HG03520 (cell line): Measurements from ENCODE around the gene HELLS.
"Not testable (repeated sequence)": the region's sequence is repeated elsewhere in the genome, so short reads cannot be mapped to it uniquely, and the experiment has no call there.

Experiments
- ATAC-seq: cut with Tn5 transposase; IDR thresholded peaks from one replicate; pipeline ENCODE4 v1.9.1; 2021; ENCODE audit warnings: mild to moderate bottlenecking, moderate library complexity; ENCODE audit not compliant: unreplicated experiment

Gene HELLS

DNA sequence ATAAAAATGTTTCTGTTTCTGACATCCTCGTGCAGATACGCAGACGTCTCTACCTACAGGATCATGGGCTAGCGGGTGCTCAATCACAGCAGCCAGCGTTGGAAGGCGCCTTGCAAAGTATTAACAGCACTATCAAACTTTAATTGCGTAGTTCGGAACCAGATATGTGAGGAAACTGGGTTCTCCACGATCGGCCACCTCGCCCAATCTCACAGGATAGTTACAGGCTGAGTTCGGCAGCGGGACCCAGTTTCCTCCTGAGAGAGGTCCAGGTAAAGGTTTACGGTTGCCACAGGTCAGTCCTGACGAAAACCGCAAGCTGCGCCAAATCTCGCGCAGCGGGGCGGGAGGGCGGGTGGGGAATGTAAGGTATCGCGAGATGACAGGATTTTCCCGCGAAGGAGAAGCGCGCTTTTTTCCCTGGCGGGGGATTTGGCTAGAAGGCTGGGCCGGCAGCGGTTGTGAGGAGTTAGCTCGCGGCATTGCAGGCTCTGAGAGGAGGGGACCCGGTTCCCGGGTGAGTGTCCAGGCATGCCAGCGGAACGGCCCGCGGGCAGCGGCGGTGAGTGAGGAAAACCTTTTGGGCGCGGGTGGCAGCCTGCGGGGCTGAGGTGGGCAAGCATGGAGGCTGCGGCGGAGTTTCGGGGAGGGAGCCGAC, at the start of gene HELLS:
Gene HELLS, plus strand, starts transcription at position 398 of the 658 bp plus-strand sequence. Its CDS starts 134 bp downstream, at position 532.
- peak; percentile 71 for ATAC-seq

DNA sequence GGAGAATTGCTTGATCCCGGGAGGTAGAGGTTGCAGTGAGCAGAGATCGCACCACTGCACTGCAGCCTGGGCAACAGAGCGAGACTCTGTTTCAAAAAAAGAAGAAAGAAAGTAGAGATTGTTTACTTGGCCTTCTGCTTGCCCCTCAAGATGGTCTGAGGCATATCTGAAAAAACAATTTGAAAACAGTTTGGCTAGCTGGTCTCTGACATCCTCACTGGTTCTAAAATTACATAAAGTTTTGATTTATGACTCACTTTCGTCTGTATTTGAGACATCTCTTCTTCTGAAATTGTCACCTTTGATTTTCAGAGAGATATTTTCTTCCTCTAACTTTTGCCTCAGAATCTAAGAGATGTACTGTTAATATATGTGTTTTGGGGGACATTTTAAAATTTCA, 49.6 kb upstream of the HELLS start:
- no peak for ATAC-seq

DNA sequence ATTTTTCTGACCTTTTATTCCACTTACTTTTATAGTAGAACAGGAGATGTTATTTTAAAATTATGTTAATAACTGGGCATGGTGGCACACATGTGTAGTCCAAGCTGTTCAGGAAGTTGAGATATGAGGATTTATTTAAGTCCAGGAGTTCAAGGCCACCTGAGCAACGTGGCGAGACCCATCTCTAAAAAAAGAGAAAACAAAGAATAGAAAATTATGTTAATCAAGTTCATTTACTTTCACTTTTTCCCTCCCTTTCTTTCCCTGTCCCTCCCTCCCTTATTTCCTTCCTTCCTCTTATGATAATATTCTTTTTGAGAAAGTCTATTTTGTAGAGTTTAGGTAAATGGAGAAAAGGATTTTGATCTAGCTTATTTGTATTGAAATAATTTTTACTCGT, 48.9 kb upstream of the HELLS start:
- no peak for ATAC-seq

DNA sequence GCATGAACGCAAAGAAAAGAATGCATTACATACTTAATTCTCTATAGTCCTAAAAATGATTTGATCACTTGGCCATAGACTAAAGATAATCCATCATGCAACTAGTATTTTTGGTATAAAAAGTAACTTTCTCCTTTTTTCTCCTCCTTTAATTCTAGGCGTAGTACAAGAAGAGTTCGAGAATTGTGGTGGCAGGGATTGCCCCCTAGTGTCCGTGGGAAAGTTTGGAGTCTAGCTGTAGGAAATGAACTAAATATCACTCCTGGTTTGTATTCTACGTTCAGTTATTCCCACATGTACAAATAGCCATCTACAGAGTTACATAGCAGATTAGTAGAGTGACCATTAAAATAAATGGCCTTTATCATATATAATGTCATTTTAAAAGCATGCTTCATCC, 45.5 kb upstream of the HELLS start:
- no peak for ATAC-seq

DNA sequence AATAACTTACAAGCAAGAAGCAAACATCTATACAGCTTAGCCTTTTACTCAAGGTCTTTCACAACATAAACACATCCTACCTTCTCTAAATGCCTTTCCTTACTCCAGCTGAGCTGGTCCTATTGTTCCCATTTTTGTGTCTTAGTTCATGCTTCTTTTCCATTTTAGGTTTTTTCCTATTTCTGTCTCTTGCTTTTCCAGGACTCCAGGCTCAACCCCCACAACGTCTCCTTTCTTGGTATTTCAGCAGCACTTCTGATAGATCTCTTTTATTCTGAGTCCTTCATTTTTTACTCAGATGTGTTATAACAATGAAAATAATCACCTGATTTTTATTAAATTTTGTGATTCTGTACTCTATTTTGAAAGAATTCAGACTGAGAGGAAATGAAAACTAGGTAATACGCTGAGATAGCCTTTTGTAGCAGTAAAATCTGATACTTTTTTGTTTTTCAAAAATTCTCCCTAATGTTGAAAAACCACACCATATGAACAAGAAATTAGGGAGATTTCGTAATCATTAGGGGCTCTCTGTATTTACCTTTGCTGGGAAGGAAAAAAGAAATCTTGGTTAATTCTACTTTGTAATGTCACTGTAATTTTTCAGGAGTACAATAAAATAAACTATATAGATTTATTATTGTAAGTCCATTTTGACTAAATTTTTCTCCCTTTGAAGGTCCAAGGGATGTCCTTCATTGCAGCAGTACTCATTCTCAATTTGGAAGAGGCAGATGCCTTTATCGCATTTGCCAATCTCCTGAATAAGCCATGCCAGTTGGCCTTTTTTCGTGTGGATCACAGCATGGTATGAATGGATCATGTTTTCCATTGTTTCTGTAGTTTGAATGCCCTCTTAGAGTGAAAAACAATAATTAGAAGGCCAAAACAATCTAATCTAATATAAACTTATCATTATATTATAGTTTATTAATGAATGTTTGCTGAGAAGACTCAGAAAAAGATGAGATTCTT, 24.0 kb upstream of the HELLS start:
- no peak for ATAC-seq

DNA sequence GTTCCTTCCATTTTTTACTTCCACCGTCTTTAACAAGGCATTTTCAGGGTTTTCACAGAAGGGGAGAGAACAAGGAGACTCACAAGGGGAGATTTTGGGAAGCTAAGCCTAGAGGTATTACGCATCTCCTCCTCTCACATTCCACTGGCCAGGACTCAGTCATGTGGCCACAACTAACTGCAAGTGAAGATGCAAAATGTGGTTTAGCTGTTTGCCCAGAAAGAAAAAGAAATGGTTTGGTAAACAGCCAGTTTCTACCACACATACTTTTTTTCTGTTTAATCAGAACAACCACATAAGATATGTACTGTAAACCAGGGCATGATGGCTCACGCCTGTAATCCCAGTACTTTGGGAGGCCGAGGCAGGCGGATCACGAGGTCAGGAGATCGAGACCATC, 21.4 kb upstream of the HELLS start:
- no peak for ATAC-seq

DNA sequence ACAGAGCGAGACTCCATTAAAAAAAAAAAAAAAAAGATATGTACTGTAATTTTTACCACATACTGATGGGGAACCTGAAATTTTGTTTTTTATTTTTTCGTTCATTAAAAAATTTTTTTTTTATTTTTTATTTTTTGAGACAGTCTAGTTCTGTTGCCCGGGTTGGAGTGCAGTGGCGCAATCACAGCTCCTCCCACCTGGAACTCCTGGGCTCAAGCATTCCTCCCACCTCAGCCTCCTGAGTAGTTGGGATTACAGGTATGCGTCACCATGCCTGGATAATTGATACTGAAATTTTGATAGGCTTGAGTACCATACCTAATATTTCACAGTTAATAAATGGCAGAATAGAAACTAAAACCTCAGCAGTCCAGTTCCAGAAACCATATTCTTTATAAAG, 20.9 kb upstream of the HELLS start:
- no peak for ATAC-seq

DNA sequence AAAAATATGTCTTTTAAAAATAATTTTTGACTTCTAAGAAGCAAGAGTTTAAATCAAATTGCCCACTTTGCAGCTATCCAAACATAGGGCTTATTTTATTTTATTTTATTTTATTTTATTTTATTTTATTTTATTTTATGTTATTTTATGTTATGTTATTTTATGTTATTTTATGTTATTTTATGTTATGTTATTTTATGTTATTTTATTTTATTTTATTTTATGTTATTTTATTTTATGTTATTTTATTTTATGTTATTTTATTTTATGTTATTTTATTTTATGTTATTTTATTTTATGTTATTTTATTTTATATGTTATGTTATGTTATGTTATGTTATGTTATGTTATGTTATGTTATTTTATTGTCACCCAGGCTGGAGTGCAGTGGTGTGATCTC, 14.0 kb upstream of the HELLS start:
- ATAC-seq, result not testable (repeated sequence)

DNA sequence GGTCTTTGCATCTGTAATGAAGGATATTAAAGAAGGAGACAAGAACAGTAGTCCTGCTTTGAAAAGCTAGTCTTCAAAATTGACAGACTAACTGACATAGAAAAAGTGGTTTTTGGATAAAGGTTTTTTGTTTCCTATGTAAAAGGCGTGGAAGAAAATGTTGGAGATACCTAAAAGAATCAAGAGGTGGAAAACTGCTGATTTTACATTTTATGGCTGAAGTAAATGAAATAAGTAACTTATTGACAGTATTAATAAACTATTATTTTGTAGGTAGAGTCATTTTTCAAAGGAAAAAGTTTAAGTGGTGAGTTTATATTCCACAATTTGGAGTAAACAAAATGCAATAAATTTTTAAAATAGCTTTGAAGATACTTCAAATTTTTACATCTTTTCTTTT, 12.6 kb upstream of the HELLS start:
- ATAC-seq, result no peak

DNA sequence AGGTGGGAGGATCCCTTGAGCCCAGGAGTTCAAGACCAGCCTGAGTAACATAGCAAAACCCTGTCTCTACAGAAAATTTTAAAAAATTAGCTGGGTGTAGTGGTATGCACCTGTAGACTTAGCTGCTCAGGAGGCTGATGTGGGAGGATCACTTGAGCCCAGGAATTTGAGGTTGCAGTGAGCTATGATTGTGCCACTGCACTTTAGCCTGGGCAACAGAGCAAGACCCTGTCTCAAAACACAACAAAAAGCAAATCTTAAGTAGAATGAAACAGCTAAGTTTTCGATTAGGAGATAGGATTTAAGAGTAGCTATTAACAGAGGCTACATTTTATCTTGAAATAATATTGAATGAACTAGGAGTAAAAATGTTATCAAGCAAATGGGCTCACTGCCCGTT, 3.3 kb upstream of the HELLS start:
- not testable (repeated sequence) for ATAC-seq

DNA sequence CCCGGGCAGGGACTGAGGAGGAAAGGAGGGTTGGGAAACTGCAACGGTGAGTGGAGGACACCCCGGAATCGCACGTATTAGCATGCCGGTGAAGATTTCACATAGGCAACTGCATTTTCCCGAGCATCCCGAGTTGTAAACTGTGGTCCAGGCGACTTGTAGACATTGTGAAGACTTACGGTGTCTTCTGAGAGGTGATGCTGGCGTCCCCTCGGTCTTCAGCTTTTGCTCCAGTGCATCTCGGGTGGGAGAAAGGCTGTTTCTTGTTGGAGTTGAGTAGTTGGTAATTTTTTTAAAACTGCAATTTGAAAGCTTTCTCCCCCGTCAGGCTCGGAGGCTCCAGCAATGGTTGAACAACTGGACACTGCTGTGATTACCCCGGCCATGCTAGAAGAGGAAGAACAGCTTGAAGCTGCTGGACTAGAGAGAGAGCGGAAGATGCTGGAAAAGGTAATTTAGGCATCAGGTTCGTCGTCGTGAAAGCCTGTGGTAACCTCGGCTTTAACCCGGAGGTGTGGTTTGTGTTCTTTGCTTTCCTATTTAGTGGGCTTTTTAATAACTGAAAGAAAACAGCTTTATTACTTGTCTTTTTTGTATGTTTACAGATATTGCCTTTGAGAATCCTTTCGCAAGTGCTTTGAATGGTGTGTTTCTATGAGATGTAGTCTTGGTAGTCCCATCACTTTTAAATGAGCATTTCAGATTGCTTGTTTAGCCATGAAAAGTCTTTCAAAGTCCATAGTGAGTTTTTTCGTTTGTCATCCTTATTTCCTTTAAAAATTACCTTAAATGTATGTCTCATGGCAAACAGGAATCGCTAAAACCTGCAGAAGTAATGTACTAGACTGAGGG, 687 bp downstream of the HELLS start:
- no peak for ATAC-seq

DNA sequence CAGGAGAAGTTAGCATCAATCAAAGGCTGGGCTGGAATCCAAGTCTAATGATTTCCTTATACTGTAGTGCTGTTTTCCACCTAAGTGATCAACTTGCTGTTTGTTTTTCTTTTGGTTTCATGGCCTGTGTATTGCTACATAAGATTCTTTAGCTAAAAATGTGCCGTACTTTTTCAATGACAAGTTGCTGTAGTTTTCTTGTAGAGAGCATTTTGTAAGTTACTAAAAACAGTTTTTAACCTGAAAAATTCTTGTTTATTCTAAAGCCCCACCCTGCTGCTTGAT, 1.3 kb downstream of the HELLS start:
- ATAC-seq, result no peak

DNA sequence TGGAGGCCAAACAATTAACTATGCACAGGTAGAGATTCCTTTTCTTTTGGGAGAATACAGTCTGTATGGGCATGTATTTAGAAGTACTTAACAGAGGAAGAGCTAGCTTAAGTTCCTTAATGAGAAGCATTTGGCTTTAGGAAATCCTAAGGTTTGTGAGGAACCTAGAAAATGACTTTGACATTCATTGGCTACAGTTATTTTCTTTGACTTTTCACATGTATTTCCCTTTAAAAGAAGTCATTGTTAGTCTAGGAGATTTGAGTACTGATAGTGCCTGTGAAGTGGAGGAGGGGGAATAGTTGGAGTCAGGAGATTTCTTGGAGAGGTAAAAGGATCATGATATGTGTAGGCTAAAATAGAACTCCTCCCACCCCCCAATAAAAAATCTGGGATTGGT, 3.6 kb downstream of the HELLS start:
- ATAC-seq, result no peak

DNA sequence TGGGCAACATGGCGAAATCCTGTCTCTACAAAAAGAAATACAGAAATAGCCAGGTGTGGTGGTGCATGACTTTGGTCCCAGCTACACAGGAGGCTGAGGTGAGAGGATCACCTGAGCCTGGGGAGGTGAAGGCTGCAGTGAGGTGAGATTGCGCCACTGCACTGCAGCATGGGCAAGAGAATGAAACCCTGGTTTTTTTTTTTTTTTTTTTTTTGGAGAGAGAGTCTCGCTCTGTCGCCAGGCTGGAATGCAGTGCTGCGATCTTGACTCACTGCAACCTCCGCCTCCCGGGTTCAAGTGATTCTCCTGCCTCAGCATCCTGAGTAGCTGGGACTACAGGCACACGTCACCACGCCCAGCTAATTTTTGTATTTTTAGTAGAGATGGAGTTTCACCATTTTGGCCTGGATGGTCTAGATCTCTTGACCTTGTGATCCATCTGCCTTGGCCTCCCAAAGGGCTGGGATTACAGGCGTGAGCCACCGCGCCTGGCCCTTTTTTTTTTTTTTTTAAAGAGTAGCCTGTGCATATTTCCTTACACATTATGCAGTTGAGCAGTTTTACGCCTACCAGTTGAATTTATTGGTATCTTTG, 22.2 kb downstream of the HELLS start:
- not testable (repeated sequence) for ATAC-seq

DNA sequence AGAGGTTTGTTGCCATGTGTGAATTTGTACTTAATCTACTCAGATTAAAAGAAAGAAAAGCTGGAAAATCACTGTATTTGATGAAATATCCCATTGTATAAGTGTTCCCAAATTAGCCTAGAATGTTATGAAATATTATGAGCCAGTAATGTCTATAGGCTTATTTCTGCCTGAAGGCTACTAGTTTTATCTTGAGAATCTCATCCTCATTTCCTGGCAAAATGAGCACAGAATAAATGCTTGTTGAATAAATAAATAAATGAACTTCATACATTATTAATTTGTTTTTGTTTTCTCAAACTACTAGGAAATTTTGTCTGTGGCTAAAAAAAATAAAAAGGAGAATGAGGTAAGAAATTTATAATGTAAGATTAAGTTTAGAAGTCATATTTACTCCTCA, 25.5 kb downstream of the HELLS start:
- no peak for ATAC-seq

DNA sequence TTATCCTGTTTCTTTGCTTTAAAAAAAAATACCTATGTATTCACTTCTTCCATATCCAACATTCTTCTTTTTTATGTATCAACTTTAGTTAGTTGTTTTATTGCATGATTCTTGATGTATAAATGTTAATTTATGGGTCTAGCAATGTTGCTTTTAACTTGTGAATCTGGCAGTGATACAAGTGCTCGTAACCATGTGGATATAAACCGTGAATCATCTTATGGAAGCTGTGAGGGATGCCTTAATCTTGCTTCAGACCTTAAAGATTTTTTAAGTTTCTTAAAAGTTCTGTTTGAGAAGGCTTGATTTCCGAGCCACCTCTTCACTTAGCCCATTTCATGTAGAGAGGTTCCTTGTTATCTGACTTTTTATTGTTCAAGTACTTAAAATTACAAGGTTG, 25.9 kb downstream of the HELLS start:
- no peak for ATAC-seq

DNA sequence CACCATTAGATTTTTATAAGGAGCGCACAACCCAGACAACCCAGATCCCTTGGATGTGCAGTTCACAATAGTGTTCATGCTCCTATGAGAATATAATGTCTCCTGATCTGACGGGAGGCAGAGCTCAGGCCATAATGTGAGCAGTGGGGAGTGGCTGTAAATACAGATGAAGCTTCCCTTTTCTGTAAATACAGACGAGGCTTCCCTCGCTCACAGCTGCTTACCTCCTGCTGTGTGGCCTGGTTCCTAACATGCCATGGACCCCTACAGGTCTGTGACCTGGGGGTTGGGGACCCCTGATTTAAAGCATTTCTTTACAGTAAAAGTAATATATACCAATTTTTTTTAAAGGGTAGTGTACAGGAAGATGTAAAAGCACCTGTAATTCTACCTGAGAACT, 33.2 kb downstream of the HELLS start:
- ATAC-seq, result no peak

DNA sequence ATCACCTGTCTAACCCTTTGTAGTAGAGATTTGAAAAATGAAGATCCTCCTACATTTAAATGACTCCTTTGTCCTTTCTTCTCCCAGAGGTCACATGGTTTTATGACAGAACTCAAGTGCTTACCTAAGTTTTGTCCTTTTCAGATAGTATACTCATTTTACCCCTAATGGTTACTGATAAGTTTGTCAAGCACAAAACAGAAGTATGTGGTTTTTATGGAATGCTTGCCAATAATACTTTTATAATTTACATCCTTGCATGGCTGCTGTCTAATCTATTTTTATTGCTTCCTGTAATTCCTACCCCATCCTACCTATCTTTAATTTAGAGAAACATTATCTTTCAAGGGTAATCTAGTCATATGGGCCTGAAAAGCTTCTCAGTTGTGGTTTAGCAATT, 37.5 kb downstream of the HELLS start:
- ATAC-seq, result no peak

DNA sequence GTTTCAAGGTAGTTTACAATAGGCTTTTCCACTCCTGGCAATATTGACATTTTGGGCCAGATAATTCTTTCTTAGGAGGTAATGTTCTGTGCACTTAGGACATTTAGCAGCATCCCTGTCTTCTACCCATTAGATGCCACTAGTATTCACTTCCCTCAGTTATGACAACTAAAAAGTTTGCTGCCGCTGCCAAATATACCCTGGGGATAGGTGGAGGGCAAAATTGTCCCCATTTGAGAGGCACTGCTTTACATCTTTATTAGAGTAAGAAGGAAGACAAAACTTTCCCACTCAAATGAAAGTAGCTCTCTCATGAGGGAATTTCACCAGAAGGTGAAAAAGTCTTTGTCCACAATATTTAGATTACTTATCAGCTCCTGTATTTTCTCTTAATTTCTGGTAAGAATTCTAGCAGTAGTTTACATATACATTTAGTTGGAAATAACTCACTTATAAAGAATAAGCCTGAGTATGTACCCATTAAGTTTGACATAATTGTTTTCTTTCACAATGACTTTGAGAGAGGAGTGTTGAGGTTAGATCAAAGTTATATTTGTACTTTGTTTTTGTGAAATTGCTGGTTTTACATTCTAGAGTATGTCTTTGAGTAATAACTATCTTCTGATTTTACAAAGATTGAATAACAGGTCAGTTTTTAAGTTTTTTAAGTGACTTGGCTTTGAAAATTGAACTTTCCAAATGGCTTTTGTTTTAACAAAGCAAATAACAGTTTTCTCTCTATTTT, 46.0 kb downstream of the HELLS start:
- peak; percentile 84 for ATAC-seq

DNA sequence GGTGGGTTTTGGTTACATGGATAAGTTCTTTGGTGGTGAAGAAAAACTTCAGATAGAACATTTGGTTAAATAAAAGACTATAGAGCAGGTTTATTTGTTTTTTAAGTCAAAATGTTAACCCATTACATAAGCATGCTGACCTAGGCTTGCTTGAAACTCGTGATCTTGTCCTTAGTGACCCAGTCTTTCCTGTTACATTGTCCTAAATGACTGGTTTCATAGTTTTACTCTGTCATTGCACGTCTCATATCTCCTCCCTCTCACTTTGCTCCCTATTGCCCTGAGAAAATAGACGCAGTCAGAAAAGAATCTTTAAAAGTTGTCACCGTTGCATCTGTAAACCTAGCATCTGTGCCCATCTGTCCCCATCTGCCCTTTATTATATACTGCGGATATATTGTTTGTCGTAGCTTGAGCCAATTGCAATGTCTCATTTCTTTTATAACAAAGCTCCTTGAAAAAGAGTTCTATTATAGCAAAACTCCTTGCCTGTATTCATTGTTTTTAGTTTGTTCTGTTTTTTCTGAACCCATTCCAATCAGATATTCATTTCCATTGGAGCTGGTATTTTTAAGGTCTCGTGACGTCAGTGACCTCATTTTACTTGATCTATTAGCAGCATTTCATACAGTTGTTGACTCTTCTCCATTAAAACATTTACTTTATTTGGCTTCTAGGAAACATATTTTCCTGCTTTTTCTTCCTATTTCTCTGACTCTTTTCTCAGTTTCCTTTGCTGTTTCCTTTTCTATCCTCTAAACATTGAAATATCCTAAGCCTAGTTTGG, 57.3 kb downstream of the HELLS start:
- no peak for ATAC-seq
